ENCODE data around the gene PALLD. TPM values are rescaled to one million over a fixed set of nuclear protein-coding genes. Genes with fewer than 3 reads are reported as not detected.

Gene PALLD
- total RNA-seq, 1 experiment from 2014 or later, result 6.5 TPM

- TF ChIP-seq CTCF (IDR thresholded peaks at IDR 0.05) (no peak), SIN3A (IDR thresholded peaks at IDR 0.05; ENCODE audit: borderline replicate concordance, insufficient read depth, low read depth, low read length) (no peak), POLR2AphosphoS5 (IDR thresholded peaks at IDR 0.05; ENCODE audit: low read depth, low read length) (no peak)
- BruUV-seq (replicated peaks), result no TSS peak
- H3K9me3 ChIP-seq (ENCODE audit: control insufficient read depth, insufficient read depth, low read depth, low read length), result no peaks in the 10 kb centered on the region
- H3K36me3 ChIP-seq (ENCODE audit: control insufficient read depth, insufficient read depth, low read length), result no peaks in the 10 kb centered on the region
- in situ Hi-C loops (cut with HindIII; ENCODE audit: low pct_unique_long_range_greater_than_20kb, low sequenced_read_pairs) (no loop called here), intact Hi-C loops (cut with micrococcal nuclease; ENCODE audit: unreplicated experiment) (no loop called here)
- no peak for ATAC-seq
- no peaks in the 10 kb centered on the region for H3K4me1 ChIP-seq (ENCODE audit: control insufficient read depth, insufficient read depth, low read length)
- no peak overlapping the region for H3K27ac ChIP-seq (ENCODE audit: low read length)
- no peaks in the 10 kb centered on the region for H3K27me3 ChIP-seq (ENCODE audit: control insufficient read depth, insufficient read depth, low read length)
- ChIA-PET POLR2A (no interaction called here), CTCF (no interaction called here)
- H3K4me3 ChIP-seq (ENCODE audit: low read depth in 2 of 2, low read length in 2 of 2), result no peak overlapping the region
- no peak for DNase-seq (ENCODE audit: low read depth, low spot score)
Measured at GRCh38 chr4:168615294-168616065, 118.6 kb downstream of the PALLD start.

DNA sequence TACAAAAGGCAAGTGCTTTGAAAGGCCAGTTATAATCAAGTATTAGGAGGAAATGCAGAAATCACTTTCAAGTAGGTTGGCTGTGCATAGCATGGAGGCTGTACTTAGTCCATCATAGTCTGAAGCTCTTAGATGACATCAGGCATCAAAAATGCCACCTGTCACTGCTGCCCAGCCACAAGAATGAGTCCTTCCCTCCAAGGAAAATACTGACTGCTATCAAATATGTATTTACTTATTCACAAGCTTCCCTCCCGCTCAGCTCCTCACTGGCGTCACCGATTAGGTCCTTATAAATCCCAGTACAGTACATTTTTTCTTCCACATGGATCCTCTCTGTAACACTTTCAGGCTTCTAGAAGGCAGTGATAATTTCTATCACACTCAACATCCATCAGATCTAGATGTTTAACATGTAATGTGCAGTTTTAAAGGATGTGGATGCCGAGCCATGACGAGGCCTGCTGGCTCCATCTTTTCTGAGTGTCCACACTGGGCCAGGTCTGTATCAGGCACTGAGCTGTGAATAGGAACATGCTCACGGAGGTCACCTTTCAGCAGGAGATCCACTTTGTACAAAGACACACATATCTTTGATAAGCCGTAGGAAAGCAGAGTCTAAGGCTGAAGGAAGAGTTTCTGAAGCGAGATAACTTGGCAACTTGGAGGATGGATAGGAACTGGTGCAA is 121.9 kb downstream of the PALLD start:
- no peaks in the 10 kb centered on the region for H3K36me3 ChIP-seq (ENCODE audit: control insufficient read depth, insufficient read depth, low read length)
- no peak overlapping the region for H3K27ac ChIP-seq (ENCODE audit: low read length)
- CTCF ChIA-PET, result interaction anchor here (0.6 kb wide), 1 partner anchor 40 kb away, joined by 4 read pairs; no protein-coding TSS in a partner anchor
- H3K27me3 ChIP-seq (ENCODE audit: control insufficient read depth, insufficient read depth, low read length), result no peaks in the 10 kb centered on the region
- intact Hi-C loops (cut with micrococcal nuclease; ENCODE audit: unreplicated experiment) (no loop called here), in situ Hi-C loops (cut with HindIII; ENCODE audit: low pct_unique_long_range_greater_than_20kb, low sequenced_read_pairs) (no loop called here)
- ATAC-seq (no peak), DNase-seq (ENCODE audit: low read depth, low spot score) (no peak)
- no peak overlapping the region for H3K4me3 ChIP-seq (ENCODE audit: low read depth in 2 of 2, low read length in 2 of 2)
- no peaks in the 10 kb centered on the region for H3K9me3 ChIP-seq (ENCODE audit: control insufficient read depth, insufficient read depth, low read depth, low read length)
- no peak for TF ChIP-seq SIN3A (IDR thresholded peaks at IDR 0.05; ENCODE audit: borderline replicate concordance, insufficient read depth, low read depth, low read length)
- TF ChIP-seq, protein P1, sequence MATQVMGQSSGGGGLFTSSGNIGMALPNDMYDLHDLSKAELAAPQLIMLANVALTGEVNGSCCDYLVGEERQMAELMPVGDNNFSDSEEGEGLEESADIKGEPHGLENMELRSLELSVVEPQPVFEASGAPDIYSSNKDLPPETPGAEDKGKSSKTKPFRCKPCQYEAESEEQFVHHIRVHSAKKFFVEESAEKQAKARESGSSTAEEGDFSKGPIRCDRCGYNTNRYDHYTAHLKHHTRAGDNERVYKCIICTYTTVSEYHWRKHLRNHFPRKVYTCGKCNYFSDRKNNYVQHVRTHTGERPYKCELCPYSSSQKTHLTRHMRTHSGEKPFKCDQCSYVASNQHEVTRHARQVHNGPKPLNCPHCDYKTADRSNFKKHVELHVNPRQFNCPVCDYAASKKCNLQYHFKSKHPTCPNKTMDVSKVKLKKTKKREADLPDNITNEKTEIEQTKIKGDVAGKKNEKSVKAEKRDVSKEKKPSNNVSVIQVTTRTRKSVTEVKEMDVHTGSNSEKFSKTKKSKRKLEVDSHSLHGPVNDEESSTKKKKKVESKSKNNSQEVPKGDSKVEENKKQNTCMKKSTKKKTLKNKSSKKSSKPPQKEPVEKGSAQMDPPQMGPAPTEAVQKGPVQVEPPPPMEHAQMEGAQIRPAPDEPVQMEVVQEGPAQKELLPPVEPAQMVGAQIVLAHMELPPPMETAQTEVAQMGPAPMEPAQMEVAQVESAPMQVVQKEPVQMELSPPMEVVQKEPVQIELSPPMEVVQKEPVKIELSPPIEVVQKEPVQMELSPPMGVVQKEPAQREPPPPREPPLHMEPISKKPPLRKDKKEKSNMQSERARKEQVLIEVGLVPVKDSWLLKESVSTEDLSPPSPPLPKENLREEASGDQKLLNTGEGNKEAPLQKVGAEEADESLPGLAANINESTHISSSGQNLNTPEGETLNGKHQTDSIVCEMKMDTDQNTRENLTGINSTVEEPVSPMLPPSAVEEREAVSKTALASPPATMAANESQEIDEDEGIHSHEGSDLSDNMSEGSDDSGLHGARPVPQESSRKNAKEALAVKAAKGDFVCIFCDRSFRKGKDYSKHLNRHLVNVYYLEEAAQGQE (IDR thresholded peaks at IDR 0.05; ENCODE audit: insufficient read depth in 1 of 2, low read depth in 2 of 2, low read length in 1 of 2), result no peak
- no peak for TF ChIP-seq POLR2AphosphoS5 (IDR thresholded peaks at IDR 0.05; ENCODE audit: low read depth, low read length)
- TF ChIP-seq CTCF (IDR thresholded peaks at IDR 0.05), result no peak
- TF ChIP-seq TCF7L2 (IDR thresholded peaks at IDR 0.05; ENCODE audit: low read depth, low read length), result no peak
- POLR2A ChIA-PET, result no interaction called here
- BruUV-seq (replicated peaks), result no TSS peak
- H3K4me1 ChIP-seq (ENCODE audit: control insufficient read depth, insufficient read depth, low read length), result no peaks in the 10 kb centered on the region

Data from Panc1 (cell line).